Natural killer cell (primary cell): Measurements from ENCODE around the gene TRAPPC2L. TPM values are rescaled to one million over a fixed set of nuclear protein-coding genes. Genes with fewer than 3 reads are reported as not detected.

Source experiments
- ATAC-seq, 3 donors: fragments of 150-1000 bp in 2 of 3; fragments of 200-7000 bp in 1 of 3; cut with Tn5 transposase; 1 replicate in 1 of 3; 2 replicates in 2 of 3; pipeline ENCODE4 v1.10.0; 2021; ENCODE audit warnings: mild to moderate bottlenecking in 2 of 3, moderate library complexity in 2 of 3
- DNase-seq, 2 donors: peaks; one replicate each; pipeline versions ENCODE4 v3.0.0 to v3.0.0-alpha.2; 2013 to 2021; ENCODE audit warnings: mixed read lengths in 1 of 2
- H3K27ac ChIP-seq: one replicate; pipeline ENCODE4 v1.5.1; 2013; ENCODE audit warnings: mild to moderate bottlenecking, low read length
- H3K27me3 ChIP-seq: one replicate; pipeline ENCODE4 v1.6.1; 2013; ENCODE audit warnings: low read length; ENCODE audit not compliant: control insufficient read depth, insufficient read depth
- H3K36me3 ChIP-seq: one replicate; pipeline ENCODE4 v1.6.1; 2013; ENCODE audit warnings: low read length; ENCODE audit not compliant: control insufficient read depth, insufficient read depth
- H3K4me1 ChIP-seq: one replicate; pipeline ENCODE4 v1.6.1; 2013; ENCODE audit warnings: low read length; ENCODE audit not compliant: control insufficient read depth, insufficient read depth
- H3K4me3 ChIP-seq: one replicate; pipeline ENCODE4 v1.5.1; 2013; ENCODE audit warnings: low read length
- H3K9me3 ChIP-seq: one replicate; pipeline ENCODE4 v1.6.1; 2013; ENCODE audit warnings: low read length; ENCODE audit not compliant: control insufficient read depth, insufficient read depth
- H3K27ac Mint-ChIP-seq, 2 donors: one replicate each; pipeline ENCODE4 v1.8.0; 2022; ENCODE audit warnings: mild to moderate bottlenecking in 2 of 2, mixed read lengths in 2 of 2, moderate library complexity in 1 of 2
- H3K27me3 Mint-ChIP-seq, 2 donors: one replicate each; pipeline ENCODE4 v1.8.0; 2022; ENCODE audit warnings: low read depth in 2 of 2, mixed read lengths in 2 of 2
- H3K36me3 Mint-ChIP-seq: one replicate; pipeline ENCODE4 v1.8.0; 2022; ENCODE audit warnings: mixed read lengths
- H3K4me1 Mint-ChIP-seq, 2 donors: one replicate each; pipeline ENCODE4 v1.8.0; 2022; ENCODE audit warnings: mixed read lengths in 2 of 2
- H3K4me3 Mint-ChIP-seq: one replicate; pipeline ENCODE4 v1.8.0; 2022; ENCODE audit warnings: mild to moderate bottlenecking, moderate library complexity, mixed read lengths
- H3K9me3 Mint-ChIP-seq, 2 donors: one replicate each; pipeline ENCODE4 v1.8.0; 2022; ENCODE audit warnings: mixed read lengths in 2 of 2
- WGBS: methylation state at CpG from one replicate; pipeline ENCODE4 v1.1.7; 2013; ENCODE audit warnings: missing lambda C conversion rate; ENCODE audit not compliant: insufficient coverage; 5-methylcytosine and 5-hydroxymethylcytosine counted together
- intact Hi-C: fragments of 100-400 bp; cut with micrococcal nuclease; formaldehyde crosslinking; loops from one replicate; pipeline ENCODE4 v1.14.2; 2022
- total RNA-seq, 4 donors: library from RNA; stranded (reverse); fragments of 120-200 nt in 1 of 4; gene quantifications; one replicate each; pipeline versions ENCODE4 v1.2.3 to v1.2.4, GENCODE V29; 2013 to 2022
- TF ChIP-seq, protein P1 (sequence below): fragments of 200-600 bp; IDR thresholded peaks from one replicate; pipeline ENCODE4 v1.8.0; 2022; ENCODE audit warnings: antibody characterized with exemption

Gene TRAPPC2L
- total RNA-seq, 3 donors from 2014 or later (not counting 1 experiment from before 2014, with no cell fraction given), result 31.9 to 39.0 (median 36.2) TPM

GRCh38 chr16:88815901-88816589 is 40.9 kb upstream of the TRAPPC2L start:
- no peaks in the 10 kb centered on the region for H3K27me3 ChIP-seq
- peak; percentile 36 to 70 for DNase-seq
- intact Hi-C loops, result no loop called here
- 57% methylated on average over 19 of the region's 19 CpGs for WGBS
- peaks cover 11% of the 10 kb centered on the region for H3K4me1 ChIP-seq
- ATAC-seq, result no peak
- no peaks in the 10 kb centered on the region for H3K36me3 ChIP-seq
- H3K4me1 Mint-ChIP-seq, result peaks cover 4 to 9% of the 10 kb centered on the region in 2 donors
- TF ChIP-seq, protein P1, sequence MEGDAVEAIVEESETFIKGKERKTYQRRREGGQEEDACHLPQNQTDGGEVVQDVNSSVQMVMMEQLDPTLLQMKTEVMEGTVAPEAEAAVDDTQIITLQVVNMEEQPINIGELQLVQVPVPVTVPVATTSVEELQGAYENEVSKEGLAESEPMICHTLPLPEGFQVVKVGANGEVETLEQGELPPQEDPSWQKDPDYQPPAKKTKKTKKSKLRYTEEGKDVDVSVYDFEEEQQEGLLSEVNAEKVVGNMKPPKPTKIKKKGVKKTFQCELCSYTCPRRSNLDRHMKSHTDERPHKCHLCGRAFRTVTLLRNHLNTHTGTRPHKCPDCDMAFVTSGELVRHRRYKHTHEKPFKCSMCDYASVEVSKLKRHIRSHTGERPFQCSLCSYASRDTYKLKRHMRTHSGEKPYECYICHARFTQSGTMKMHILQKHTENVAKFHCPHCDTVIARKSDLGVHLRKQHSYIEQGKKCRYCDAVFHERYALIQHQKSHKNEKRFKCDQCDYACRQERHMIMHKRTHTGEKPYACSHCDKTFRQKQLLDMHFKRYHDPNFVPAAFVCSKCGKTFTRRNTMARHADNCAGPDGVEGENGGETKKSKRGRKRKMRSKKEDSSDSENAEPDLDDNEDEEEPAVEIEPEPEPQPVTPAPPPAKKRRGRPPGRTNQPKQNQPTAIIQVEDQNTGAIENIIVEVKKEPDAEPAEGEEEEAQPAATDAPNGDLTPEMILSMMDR, result peak; percentile 60
- H3K4me3 Mint-ChIP-seq, result no peak overlapping the region
- no peaks in the 10 kb centered on the region for H3K27me3 Mint-ChIP-seq
- H3K27ac Mint-ChIP-seq, result no peak overlapping the region
- no peaks in the 10 kb centered on the region for H3K36me3 Mint-ChIP-seq
- no peaks in the 10 kb centered on the region for H3K9me3 Mint-ChIP-seq
- no peak overlapping the region for H3K4me3 ChIP-seq
- no peak overlapping the region for H3K27ac ChIP-seq
- H3K9me3 ChIP-seq, result no peaks in the 10 kb centered on the region

DNA sequence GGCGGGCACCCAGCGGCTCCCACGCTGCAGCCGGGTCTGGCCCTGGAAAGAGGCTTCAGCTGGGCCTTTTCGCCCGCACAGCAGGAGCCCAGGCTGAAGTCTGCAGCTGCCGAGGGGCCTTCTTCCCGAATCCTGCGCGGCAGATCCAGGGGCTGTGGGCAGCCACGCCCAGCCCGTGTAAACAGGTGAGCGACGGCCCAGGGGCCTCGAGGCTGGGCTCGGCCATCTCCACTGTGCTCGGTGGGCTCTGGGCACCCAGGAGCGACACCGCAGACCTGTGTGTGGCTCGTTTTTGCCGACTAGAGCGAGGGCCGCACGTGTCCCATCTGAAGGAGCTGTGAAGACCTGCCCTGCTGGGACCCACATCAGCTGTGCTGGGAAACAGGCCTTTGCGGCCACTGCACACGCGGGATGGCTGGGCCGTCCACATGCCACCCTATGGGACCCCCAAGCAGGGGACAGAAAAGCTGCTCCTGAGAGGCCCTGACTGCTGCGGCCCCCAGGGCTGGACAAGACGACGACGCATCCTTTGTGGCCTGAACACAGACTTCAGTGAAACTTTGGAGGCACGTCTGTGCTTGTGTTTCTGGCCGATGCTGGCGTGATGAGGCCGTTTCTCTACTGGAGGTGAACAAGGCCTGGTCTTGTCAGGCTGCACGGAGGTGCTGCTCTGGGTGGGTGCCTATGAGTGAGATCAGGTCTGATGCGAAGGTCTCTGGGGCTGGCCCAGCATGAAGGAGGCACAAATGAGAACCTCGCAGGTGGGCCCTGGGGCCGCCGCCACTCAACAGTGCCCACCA is 40.0 kb upstream of the TRAPPC2L start:
- no peak overlapping the region for H3K27ac ChIP-seq
- H3K4me3 ChIP-seq, result no peak overlapping the region
- H3K36me3 Mint-ChIP-seq, result no peaks in the 10 kb centered on the region
- H3K4me3 Mint-ChIP-seq, result no peak overlapping the region
- WGBS, result 93% methylated on average over 41 of the region's 41 CpGs
- DNase-seq, result no peak
- TF ChIP-seq, protein P1, result no peak
- no peaks in the 10 kb centered on the region for H3K27me3 Mint-ChIP-seq
- H3K36me3 ChIP-seq, result peaks cover 6% of the 10 kb centered on the region
- H3K4me1 ChIP-seq, result peaks cover 9% of the 10 kb centered on the region
- H3K27ac Mint-ChIP-seq, result no peak overlapping the region
- ATAC-seq, result no peak
- H3K9me3 ChIP-seq, result no peaks in the 10 kb centered on the region
- intact Hi-C loops, result no loop called here
- no peaks in the 10 kb centered on the region for H3K27me3 ChIP-seq
- peaks cover 0 to 2% of the 10 kb centered on the region in 2 donors for H3K4me1 Mint-ChIP-seq
- no peaks in the 10 kb centered on the region for H3K9me3 Mint-ChIP-seq

DNA sequence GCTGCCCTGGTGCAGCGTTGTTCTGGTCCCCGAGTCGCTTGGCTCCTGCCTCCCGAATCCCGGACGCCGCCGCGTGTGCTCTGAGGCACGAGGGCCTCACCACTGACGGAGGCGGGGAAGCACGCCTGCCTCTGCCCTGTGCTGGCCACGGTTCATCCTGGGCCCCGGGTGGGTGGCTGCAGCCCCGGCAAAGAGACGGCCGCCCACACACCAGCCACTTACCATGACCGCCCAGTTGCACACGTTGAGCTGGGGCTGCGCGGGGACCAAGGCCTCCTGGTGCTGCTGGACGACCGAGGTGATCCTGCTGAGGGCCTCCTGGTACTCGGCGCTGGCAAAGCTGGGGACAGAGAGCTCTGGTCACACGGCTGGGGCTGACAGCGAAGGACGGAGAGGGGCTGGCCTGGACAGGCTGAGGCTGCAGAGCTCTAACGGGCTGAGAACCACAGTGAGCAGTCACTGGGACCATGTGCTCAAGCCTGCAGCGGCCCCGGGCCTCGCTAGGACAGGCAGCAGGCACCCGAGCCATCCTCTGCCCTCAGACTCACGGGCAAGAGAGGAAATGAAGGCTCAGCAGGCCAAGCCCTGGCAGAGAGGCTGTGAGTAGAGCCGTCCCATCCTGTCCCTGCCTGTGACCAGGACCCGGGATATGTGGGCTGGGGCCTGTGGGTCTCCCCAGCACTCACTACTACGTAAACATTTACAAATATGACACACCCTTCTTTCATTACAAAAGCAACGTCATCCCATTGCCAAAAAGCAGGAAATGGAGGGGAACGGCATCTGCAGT is 38.9 kb upstream of the TRAPPC2L start:
- no peaks in the 10 kb centered on the region for H3K9me3 ChIP-seq
- no peaks in the 10 kb centered on the region for H3K36me3 Mint-ChIP-seq
- H3K9me3 Mint-ChIP-seq, result no peaks in the 10 kb centered on the region
- H3K27ac Mint-ChIP-seq, result no peak overlapping the region
- H3K4me1 Mint-ChIP-seq, result no peaks in the 10 kb centered on the region
- ATAC-seq, result no peak
- intact Hi-C loops, result no loop called here
- H3K4me1 ChIP-seq, result peaks cover 2% of the 10 kb centered on the region
- H3K4me3 ChIP-seq, result no peak overlapping the region
- TF ChIP-seq, protein P1, result no peak
- H3K4me3 Mint-ChIP-seq, result no peak overlapping the region
- no peak overlapping the region for H3K27ac ChIP-seq
- no peaks in the 10 kb centered on the region for H3K27me3 ChIP-seq
- 91% methylated on average over 40 of the region's 40 CpGs for WGBS
- H3K27me3 Mint-ChIP-seq, result no peaks in the 10 kb centered on the region
- DNase-seq, result no peak
- peaks cover 14% of the 10 kb centered on the region for H3K36me3 ChIP-seq
